Neutrophil (primary cell): Measurements from ENCODE around the gene ECT2.
"Not testable (repeated sequence)": the region's sequence is repeated elsewhere in the genome, so short reads cannot be mapped to it uniquely, and the experiment has no call there.

ENCODE experiments used
- H3K27ac ChIP-seq: fragments of 200-600 bp; sonication (generic); 2 replicates; pipeline ENCODE4 v1.5.1; 2016; ENCODE audit warnings: mild to moderate bottlenecking, moderate library complexity
- H3K27me3 ChIP-seq: fragments of 200-600 bp; sonication (generic); 2 replicates; pipeline ENCODE4 v1.6.0; 2016; ENCODE audit warnings: mild to moderate bottlenecking
- H3K36me3 ChIP-seq: fragments of 200-600 bp; sonication (generic); 2 replicates; pipeline ENCODE4 v1.5.1; 2017
- H3K4me1 ChIP-seq, 2 experiments: fragments of 200-600 bp in 1 of 2; sonication (generic) in 1 of 2; 1 replicate in 1 of 2; 2 replicates in 1 of 2; pipeline versions ENCODE4 v1.5.1 to v1.6.1; 2013 to 2016; ENCODE audit warnings: low read depth in 1 of 2, low read length in 1 of 2, mild to moderate bottlenecking in 1 of 2, moderate library complexity in 1 of 2; ENCODE audit not compliant: control insufficient read depth in 1 of 2, insufficient read depth in 1 of 2
- H3K4me3 ChIP-seq, 2 experiments: fragments of 200-600 bp in 1 of 2; sonication (generic) in 1 of 2; 1 replicate in 1 of 2; 2 replicates in 1 of 2; pipeline ENCODE4 v1.5.1; 2013 to 2016; ENCODE audit warnings: low read depth in 1 of 2, low read length in 1 of 2, mild to moderate bottlenecking in 1 of 2, moderate library complexity in 1 of 2
- H3K9me3 ChIP-seq: fragments of 200-600 bp; sonication (generic); 2 replicates; pipeline ENCODE4 v1.5.1; 2016
- CTCF ChIP-seq: fragments of 200-600 bp; sonication (generic); IDR thresholded peaks from 2 replicates; pipeline ENCODE4 v1.5.1; 2016; ENCODE audit warnings: antibody characterized with exemption

Gene ECT2

DNA sequence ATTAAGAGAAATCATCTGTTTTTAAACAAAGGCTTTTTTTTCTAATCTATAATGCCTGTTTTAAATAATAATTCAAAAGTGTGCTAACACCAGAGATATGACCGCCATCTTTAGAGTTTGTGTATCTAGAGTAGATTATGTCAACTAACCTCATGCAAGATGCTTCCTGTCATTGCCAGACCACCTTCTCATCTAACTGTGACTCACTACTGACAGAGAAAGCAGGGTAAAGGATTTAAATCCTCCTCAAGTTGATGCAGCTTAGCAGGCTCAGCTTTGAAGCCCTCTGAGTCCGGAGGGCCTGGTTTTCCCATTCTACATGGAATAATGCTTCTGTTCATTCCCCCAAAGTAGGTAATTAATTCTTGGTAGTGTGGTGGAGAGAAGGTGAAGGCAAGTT, 108.5 kb downstream of the ECT2 start:
- H3K27ac ChIP-seq, result no peak overlapping the region
- no peaks in the 10 kb centered on the region for H3K9me3 ChIP-seq
- no peaks in the 10 kb centered on the region for H3K27me3 ChIP-seq
- no peak for TF ChIP-seq CTCF
- no peak overlapping the region for H3K4me3 ChIP-seq
- peaks cover 0 to under 1% of the 10 kb centered on the region in 2 experiments for H3K4me1 ChIP-seq
- H3K36me3 ChIP-seq, result no peaks in the 10 kb centered on the region

GRCh38 chr3:172866726-172867350, 116.3 kb downstream of the ECT2 start:
- H3K27me3 ChIP-seq, H3K36me3 ChIP-seq, H3K27ac ChIP-seq, H3K4me3 ChIP-seq, H3K9me3 ChIP-seq, H3K4me1 ChIP-seq: not testable (repeated sequence)

DNA sequence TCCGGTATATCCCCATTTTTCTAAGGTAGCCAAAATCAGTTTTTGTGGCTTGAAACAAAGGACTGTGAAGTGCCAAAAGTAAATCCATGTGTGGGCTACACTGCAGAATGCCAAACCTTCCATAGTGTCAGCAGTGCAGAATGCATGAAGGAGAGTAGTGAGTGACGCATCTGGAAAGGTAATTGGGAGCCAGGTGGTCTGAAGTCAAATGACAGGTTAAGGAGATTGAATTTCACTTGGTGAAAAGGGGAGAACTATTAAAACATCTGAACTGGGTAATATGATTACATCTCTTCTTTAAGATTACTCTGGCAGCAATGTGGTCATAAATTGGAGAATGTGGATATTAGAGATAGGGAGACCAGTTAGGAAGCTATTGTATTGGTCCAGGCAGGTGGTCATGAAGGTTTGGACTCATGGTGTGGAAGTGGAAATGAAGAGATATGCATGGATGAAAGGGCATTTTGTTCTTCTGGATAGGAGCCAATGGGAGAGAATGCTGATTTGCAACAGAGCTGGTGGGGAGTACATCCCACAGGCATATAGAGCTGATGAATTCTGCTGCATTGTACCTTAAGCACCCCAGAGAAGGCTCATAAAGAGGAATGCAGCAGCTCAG, 118.2 kb downstream of the ECT2 start:
- Histone ChIP-seq H3K36me3 (no peaks in the 10 kb centered on the region), H3K9me3 (no peaks in the 10 kb centered on the region), H3K4me3 (no peak overlapping the region), H3K4me1 (no peaks in the 10 kb centered on the region), H3K27ac (no peak overlapping the region), H3K27me3 (no peaks in the 10 kb centered on the region)
- no peak for TF ChIP-seq CTCF

GRCh38 chr3:172869368-172869771, 118.8 kb downstream of the ECT2 start:
- no peak for TF ChIP-seq CTCF
- Histone ChIP-seq H3K4me3 (no peak overlapping the region), H3K4me1 (no peaks in the 10 kb centered on the region), H3K36me3 (no peaks in the 10 kb centered on the region), H3K27ac (no peak overlapping the region), H3K27me3 (no peaks in the 10 kb centered on the region), H3K9me3 (no peaks in the 10 kb centered on the region)

DNA sequence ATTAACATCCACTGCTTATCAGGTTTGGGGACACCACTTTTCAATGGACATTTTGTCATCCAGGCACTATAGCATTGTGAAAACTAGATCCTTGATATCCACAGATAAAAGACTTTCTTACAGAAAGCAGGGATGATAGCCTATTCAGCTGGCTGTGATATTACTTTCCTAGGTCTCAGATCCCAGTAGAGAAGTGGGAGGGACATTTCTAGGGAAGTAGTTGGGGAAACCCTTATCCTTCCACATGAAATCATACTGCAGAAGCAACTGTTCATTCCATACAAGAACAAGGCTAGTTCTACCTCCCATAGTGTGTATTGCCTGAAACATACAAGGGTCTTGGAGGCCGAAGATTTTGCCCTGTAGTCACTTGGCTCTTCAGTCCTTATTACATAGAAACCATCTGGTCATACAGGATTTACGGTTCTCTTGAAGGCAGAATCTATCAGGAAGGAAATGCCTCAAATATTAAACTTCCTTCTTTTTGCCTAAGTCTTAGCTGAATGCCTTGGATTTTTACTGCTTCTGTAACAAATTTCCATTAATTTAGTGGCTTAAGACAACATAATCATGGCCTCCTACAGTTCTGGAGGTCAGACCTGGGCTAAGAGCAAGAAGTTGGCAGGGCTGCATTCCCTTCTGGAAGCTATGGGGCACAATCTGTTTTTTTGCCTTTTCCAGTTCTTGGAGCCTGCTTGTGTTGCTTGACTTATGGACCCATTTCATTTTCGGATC, 119.4 kb downstream of the ECT2 start:
- no peaks in the 10 kb centered on the region for H3K9me3 ChIP-seq

More for the DNA sequence above, 119.4 kb downstream of the ECT2 start:
- Histone ChIP-seq H3K27me3 (no peaks in the 10 kb centered on the region), H3K4me1 (no peaks in the 10 kb centered on the region), H3K4me3 (no peak overlapping the region), H3K27ac (no peak overlapping the region), H3K36me3 (no peaks in the 10 kb centered on the region)
- TF ChIP-seq CTCF, result no peak
